OCI-LY7 (cell line): ENCODE results near the gene MRAP.

Experiments
- CTCF ChIP-seq: fragments of 200-600 bp; sonication (generic); conservative IDR thresholded peaks from 2 replicates; pipeline ENCODE4 v1.5.1; 2014; ENCODE audit warnings: mild to moderate bottlenecking, antibody characterized with exemption, low read length, moderate library complexity, mixed read lengths
- EZH2phosphoT487 ChIP-seq: fragments of 200-600 bp; sonication (generic); IDR thresholded peaks from 2 replicates; pipeline ENCODE4 v1.6.1; 2018; ENCODE audit warnings: low read depth, borderline replicate concordance, mild to moderate bottlenecking, mixed run types, antibody characterized with exemption, low read length, moderate library complexity, mixed read lengths

GRCh38 chr21:32256873-32257620 lies 41.6 kb upstream of the MRAP start:
- TF ChIP-seq CTCF = no peak
- TF ChIP-seq EZH2phosphoT487 = no peak
